ENCODE data around the gene MPHOSPH9. TPM values are rescaled to one million over a fixed set of nuclear protein-coding genes. Genes with fewer than 3 reads are reported as not detected.

The MPHOSPH9 gene
- polyA plus RNA-seq, 1 donor (not counting 4 experiments of a cell fraction or from before 2014, with no cell fraction given), result 10.7 TPM

- no peak for FAIRE-seq
- H3K4me2 ChIP-seq (ENCODE audit: control insufficient read depth, extremely low read depth, insufficient read depth, low read depth, low read length), result peak overlapping the region; percentile 52
- peak overlapping the region; percentile 14 for H3K9ac ChIP-seq (ENCODE audit: control insufficient read depth, extremely low read depth, insufficient read depth, low read length)
Measured at GRCh38 chr12:123131879-123132402, 101.0 kb downstream of the MPHOSPH9 start.

GRCh38 chr12:123131291-123131832 is 101.6 kb downstream of the MPHOSPH9 start:
- DNase-seq (ENCODE audit: low read depth, low spot score) (peak; percentile 48), FAIRE-seq (no peak)
- no peak overlapping the region for H2AFZ ChIP-seq (ENCODE audit: control insufficient read depth, low read length)
- H3K9me3 ChIP-seq (ENCODE audit: control insufficient read depth, low read depth, low read length), result no peaks in the 10 kb centered on the region
- peaks cover 61% of the 10 kb centered on the region for H3K4me1 ChIP-seq (ENCODE audit: control insufficient read depth, extremely low read depth, insufficient read depth, low read length)
- peak overlapping the region; percentile 52 for H3K4me2 ChIP-seq (ENCODE audit: control insufficient read depth, extremely low read depth, insufficient read depth, low read depth, low read length)
- H4K20me1 ChIP-seq (ENCODE audit: control insufficient read depth, extremely low read depth, insufficient read depth, low read length), result no peaks in the 10 kb centered on the region
- dilution Hi-C loops (cut with MboI; ENCODE audit: extremely low pct_ligation_motif_present, low sequenced_read_pairs), result no loop called here
- no peaks in the 10 kb centered on the region for H3K79me2 ChIP-seq (ENCODE audit: control insufficient read depth, insufficient read depth, low read length)
- no peaks in the 10 kb centered on the region for H3K9me1 ChIP-seq (ENCODE audit: control insufficient read depth, extremely low read depth, insufficient read depth, low read length)
- peak overlapping the region; percentile 22 for H3K27ac ChIP-seq (ENCODE audit: control insufficient read depth, insufficient read depth, low read length)
- no peaks in the 10 kb centered on the region for H3K36me3 ChIP-seq (ENCODE audit: control insufficient read depth in 2 of 2, extremely low read depth in 1 of 2, insufficient read depth in 2 of 2, low read length in 2 of 2)
- no peaks in the 10 kb centered on the region for H3K27me3 ChIP-seq (ENCODE audit: control insufficient read depth, extremely low read depth, insufficient read depth, low read length)
- TF ChIP-seq EZH2 (IDR thresholded peaks at IDR 0.05; ENCODE audit: low read length), result no peak
- no peak for TF ChIP-seq CTCF (optimal IDR thresholded peaks at IDR 0.05 in 1 of 3, IDR thresholded peaks at IDR 0.05 in 1 of 3, conservative IDR thresholded peaks at IDR 0.05 in 1 of 3; ENCODE audit: extremely low read depth in 1 of 3, insufficient read depth in 2 of 3, low read length in 3 of 3)
- H3K9ac ChIP-seq (ENCODE audit: control insufficient read depth, extremely low read depth, insufficient read depth, low read length), result no peak overlapping the region
- no peak overlapping the region for H3K4me3 ChIP-seq (ENCODE audit: control insufficient read depth in 2 of 3, extremely low read depth in 1 of 3, insufficient read depth in 2 of 3, low read depth in 1 of 3, low read length in 3 of 3)

More at GRCh38 chr12:123131879-123132402, 101.0 kb downstream of the MPHOSPH9 start:
- TF ChIP-seq EZH2 (IDR thresholded peaks at IDR 0.05; ENCODE audit: low read length) (no peak), CTCF (optimal IDR thresholded peaks at IDR 0.05 in 1 of 3, IDR thresholded peaks at IDR 0.05 in 1 of 3, conservative IDR thresholded peaks at IDR 0.05 in 1 of 3; ENCODE audit: extremely low read depth in 1 of 3, insufficient read depth in 2 of 3, low read length in 3 of 3) (no peak)
- DNase-seq (ENCODE audit: low read depth, low spot score), result no peak
- H3K79me2 ChIP-seq (ENCODE audit: control insufficient read depth, insufficient read depth, low read length), result no peaks in the 10 kb centered on the region
- peaks cover 56% of the 10 kb centered on the region for H3K4me1 ChIP-seq (ENCODE audit: control insufficient read depth, extremely low read depth, insufficient read depth, low read length)
- H3K36me3 ChIP-seq (ENCODE audit: control insufficient read depth in 2 of 2, extremely low read depth in 1 of 2, insufficient read depth in 2 of 2, low read length in 2 of 2), result no peaks in the 10 kb centered on the region
- H4K20me1 ChIP-seq (ENCODE audit: control insufficient read depth, extremely low read depth, insufficient read depth, low read length), result no peaks in the 10 kb centered on the region
- no peaks in the 10 kb centered on the region for H3K9me3 ChIP-seq (ENCODE audit: control insufficient read depth, low read depth, low read length)
- no peaks in the 10 kb centered on the region for H3K9me1 ChIP-seq (ENCODE audit: control insufficient read depth, extremely low read depth, insufficient read depth, low read length)
- peak overlapping the region; percentile 22 for H3K27ac ChIP-seq (ENCODE audit: control insufficient read depth, insufficient read depth, low read length)
- no peak overlapping the region for H3K4me3 ChIP-seq (ENCODE audit: control insufficient read depth in 2 of 3, extremely low read depth in 1 of 3, insufficient read depth in 2 of 3, low read depth in 1 of 3, low read length in 3 of 3)
- no peaks in the 10 kb centered on the region for H3K27me3 ChIP-seq (ENCODE audit: control insufficient read depth, extremely low read depth, insufficient read depth, low read length)
- H2AFZ ChIP-seq (ENCODE audit: control insufficient read depth, low read length), result no peak overlapping the region
- dilution Hi-C loops (cut with MboI; ENCODE audit: extremely low pct_ligation_motif_present, low sequenced_read_pairs), result no loop called here
